HG02759 (cell line): ENCODE results near the gene TTC39A.
"Not testable (repeated sequence)": the region's sequence is repeated elsewhere in the genome, so short reads cannot be mapped to it uniquely, and the experiment has no call there.

ENCODE experiments used
- ATAC-seq: cut with Tn5 transposase; IDR thresholded peaks from one replicate; pipeline ENCODE4 v1.9.1; 2021; ENCODE audit warnings: mild to moderate bottlenecking, moderate library complexity; ENCODE audit not compliant: unreplicated experiment

The TTC39A gene

DNA sequence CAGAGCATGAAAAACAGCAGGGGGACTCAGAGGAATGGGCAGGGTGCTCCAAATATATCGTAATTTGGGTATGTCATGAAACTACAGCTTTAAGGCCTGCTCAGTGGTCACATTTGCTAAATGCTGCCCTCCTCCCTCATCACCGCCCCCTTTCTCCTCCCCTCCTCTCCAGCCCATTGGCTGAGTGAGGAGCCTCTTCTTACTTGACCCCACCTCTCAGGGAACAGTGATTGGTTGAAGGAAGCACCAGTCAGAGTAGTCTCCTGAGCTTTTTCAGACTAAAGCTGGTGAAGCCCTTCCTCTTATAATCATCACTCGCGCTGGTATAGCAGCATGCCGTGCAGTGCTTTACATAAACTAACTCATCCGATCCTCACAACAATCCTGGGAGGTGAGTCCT, 10.0 kb upstream of the TTC39A start:
- no peak for ATAC-seq

GRCh38 chr1:51336711-51337110, 6.3 kb upstream of the TTC39A start:
- no peak for ATAC-seq

DNA sequence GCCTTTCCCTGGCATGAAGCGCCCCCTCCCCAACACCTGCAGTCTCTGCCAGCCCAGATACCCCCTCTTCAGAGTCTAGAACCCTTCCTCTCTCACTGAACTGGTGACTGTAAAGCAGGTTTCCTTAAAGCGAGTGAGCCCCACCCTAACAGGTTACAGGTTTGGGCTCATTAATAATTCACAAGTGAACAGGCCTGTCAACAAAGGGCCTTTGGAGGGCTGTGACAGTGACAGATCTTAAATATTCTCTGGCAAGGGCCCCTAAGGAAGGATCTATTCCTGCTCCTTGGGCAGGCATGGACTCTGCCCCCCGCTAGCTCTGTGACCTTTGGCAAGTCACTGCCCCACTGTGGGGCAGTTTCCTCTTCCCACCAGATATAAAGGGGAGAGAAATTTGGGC, 5.6 kb upstream of the TTC39A start:
- no peak for ATAC-seq

- peak; percentile 70 for ATAC-seq
Measured at GRCh38 chr1:51331206-51332100, 1.1 kb upstream of the TTC39A start.

GRCh38 chr1:51329443-51330325, 678 bp downstream of the TTC39A start:
- no peak for ATAC-seq

DNA sequence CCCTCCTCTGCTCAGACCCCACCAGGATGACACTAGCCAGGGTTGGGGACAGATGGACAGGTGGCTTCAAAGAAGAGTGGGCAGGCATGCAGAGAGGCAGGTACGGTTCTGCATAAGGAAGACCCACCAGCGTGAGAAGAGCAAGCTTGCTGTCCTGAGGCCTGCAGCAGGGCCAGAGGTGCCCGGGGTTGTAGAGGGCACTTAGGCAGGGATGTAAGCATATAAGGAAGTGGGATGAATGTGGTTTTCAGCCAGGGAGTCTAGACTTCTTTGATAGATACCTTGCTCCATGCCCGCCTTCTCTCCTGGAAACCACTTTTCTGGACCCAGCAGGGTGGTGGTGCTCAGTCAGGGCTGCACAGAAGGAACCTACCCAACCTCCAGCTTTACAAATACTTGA, 1.4 kb downstream of the TTC39A start:
- ATAC-seq, result no peak

DNA sequence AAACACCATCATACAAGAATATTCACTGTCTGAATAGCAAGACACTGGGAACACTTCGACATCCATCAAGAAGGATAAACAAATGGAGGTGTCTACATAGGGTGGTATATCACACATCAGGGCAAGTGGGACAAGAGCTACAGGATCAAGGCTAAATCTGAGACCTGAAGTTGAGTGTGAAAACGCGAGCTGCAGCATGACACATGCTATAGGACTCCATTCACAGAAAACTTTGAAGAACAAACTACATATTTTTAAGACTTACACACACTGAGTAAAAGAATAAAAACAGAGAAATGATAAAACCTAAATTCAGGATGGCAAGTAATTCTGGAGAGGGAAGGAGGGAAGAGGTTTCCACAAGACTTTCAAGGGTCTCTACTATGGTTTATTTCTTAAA, 2.1 kb downstream of the TTC39A start:
- no peak for ATAC-seq

DNA sequence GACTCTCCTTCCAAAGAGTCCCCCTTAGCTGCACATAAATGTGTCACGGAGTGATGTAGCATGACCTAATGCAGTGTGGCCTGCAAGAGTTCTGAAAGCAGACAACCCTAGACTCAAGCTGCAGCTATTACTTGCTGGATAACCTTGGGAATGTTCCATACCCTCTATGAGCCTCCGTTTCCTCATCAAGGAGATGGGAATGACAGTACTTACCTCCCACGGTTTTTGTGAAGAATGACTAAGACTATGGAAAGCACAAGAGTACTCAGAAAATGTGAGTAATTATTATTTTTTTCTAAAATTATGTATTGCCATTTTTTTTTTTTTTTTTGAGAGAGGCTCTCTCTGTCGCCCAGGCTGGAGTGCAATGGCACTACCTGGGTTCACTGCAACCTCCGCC, 3.0 kb downstream of the TTC39A start:
- ATAC-seq, result no peak

DNA sequence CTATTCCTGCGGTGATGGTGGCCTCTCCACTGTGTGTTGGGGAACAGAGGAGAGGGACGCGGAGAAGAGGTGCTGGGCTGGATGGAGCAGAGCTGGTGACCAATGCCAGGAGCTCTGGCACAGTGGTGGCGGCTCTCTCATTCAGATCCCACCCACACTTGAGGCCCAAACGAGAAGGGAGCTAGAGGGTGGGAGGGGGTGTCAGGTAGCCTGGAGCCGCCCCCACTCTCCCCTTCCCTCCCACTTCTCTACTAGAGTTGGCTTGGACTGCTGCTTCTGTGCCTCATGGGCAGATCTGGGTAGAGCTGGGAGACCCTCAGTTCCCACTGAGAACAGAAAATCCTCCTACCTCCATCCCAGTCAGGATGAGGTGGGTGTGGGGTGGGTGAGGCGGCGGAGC, 3.5 kb downstream of the TTC39A start:
- no peak for ATAC-seq

DNA sequence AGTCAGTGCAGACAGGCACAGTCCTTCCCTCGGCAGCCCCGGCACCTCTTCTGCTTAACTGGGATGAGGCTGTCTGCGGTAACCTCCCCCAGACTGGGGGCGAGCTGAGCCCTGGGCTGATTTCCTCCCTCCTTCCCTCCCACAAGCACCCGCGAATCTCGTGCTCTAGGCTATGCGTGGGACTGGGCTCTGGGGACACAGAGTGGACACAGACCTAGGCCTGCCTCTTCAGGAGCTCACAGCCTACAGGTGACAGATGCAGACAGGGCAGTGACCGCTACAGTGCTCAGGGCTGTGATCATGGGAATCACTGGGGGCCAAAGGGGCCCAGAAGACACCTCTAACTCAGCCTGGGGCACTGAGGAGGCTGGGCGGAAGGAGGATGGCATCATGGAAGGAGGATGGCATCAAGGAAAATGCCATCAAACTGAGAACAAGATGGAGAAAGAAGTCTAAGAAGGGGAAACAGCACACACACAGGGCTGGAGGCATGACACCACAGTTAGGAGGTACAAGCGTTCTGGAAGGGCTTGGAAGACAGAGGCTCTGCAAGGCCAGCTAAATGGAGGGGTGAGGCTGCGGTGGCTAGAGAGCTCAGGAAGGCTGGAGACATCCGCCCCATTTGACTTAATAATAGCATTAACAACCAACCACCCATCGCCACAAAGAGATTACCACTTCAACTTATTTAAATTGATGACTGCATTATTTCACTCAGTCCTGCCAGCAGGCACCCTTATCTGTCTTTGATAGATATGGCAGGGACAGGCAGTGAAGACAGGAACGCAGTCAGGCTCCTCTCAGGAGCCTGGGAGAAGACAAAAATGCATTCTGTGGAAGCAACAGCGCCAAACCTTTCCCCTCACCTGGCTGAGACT, 4.2 kb downstream of the TTC39A start:
- ATAC-seq, result no peak

DNA sequence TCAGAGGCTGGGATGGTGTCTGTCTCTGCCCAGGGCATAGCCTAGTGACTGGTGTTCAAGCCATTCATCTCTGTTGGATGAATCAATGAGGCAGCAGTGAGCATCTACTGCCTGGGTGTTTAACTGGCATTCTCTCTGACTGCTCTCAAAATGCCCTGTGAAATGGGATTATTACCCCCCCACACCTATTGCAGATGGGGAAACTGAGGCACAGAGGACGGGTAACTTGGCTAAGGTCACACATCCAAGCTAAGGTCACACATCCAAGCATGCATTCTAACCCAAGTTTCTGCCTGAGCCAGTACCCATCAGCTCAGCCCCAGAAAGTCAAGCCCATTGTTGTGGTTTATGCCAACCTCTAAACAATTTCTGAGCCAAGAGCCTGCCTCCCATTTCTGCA, 5.0 kb downstream of the TTC39A start:
- no peak for ATAC-seq

DNA sequence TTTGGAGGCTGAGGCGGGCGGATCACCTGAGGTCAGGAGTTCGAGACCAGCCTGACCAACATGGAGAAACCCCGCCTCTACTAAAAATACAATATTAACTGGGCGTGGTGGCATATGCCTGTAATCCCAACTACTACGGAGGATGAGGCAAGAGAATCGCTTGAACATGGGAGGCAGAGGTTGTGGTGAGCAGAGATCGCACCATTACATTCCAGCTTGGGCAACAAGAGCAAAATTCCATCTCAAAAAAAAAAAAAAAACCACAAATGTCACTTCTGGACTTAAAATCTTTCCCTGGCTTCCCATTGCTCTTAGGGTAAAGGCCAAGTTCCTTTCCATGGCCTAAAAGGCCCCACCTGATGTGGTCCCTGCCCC, 5.4 kb downstream of the TTC39A start:
- ATAC-seq, result not testable (repeated sequence)

DNA sequence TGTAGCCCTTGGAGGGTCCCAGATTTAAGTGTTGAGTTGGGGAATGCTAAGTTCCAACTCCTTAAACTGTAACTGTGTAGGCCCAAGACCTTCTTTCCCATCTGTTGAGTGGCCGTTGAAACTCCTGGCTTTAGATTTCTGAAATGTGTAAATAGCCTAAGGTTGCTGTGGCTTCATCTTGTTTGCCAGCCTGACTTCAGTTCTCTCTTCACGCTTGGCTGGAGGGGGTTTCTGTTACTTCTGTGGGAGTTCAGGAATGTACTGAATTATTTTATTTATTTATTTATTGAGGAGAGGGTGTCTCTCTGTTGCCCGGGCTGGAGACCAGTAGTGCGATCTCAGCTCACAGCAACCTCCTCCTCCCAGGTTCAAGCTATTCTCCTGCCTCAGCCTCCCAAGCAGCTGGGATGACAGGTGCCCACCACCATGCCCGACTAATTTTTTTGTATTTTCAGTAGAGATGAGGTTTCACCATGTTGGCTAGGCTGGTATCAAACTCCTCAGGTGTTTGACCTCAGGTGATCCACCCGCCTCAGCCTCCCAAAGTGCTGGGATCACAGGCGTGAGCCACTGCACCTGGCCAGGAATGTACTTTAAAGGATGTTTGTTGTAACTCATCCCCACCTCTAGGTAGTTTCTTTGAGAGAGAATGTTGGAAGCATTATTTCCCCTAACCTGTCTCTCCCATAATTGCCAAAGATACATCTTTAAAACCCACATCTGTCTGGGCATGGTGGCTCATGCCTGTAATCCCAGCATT, 5.9 kb downstream of the TTC39A start:
- ATAC-seq, result no peak

- no peak for ATAC-seq
Measured at GRCh38 chr1:51323778-51324177, 6.6 kb downstream of the TTC39A start.

GRCh38 chr1:51322417-51323101, 7.8 kb downstream of the TTC39A start:
- ATAC-seq, result no peak

DNA sequence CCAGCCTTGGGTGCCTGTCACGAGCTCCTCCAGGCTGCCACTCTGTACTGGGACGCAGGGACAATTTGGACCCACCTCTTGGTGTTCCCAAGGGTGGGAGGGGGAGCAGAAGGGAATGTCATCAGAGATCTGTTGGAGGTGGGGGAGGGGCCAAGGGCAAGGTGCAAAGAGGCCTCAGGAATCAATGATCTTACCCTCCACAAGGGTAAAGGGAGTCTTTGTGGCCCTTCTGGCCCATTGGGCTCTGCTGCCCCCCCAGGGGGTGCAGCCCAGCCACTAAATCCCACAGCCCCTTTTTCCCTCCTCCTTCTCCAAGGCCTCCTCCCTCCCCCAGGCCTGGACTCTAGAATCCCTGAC, 8.5 kb downstream of the TTC39A start:
- no peak for ATAC-seq

GRCh38 chr1:51320967-51321923, 9.1 kb downstream of the TTC39A start:
- ATAC-seq, result no peak

- ATAC-seq, result no peak
Measured at GRCh38 chr1:51317798-51318197, 12.6 kb downstream of the TTC39A start.

DNA sequence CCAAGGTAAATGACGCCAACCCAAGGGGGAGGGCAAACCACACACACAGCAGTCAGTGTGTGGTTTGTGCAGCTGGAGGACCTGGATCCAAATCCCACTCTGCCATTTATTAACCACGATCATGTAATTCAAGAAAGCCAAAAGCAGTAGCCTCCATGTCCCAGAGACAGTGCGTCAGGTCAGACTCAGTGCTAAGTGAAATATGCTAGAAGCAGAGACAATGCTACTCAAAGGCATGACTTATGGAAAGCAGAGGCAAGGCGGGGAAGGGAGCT, 13.6 kb downstream of the TTC39A start:
- no peak for ATAC-seq
